COLO668 (cell line): ENCODE measurements around the gene KCTD5.
A peak's percentile ranks its signal among the peaks of the same experiment; 100 is the strongest.
"Not testable (repeated sequence)": the region's sequence is repeated elsewhere in the genome, so short reads cannot be mapped to it uniquely, and the experiment has no call there.

Experiments
- DNase-seq: peaks from one replicate; lab custom pipeline; 2025; ENCODE audit not compliant: unreplicated experiment; lab: John Stamatoyannopoulos, UW

KCTD5 gene

DNA sequence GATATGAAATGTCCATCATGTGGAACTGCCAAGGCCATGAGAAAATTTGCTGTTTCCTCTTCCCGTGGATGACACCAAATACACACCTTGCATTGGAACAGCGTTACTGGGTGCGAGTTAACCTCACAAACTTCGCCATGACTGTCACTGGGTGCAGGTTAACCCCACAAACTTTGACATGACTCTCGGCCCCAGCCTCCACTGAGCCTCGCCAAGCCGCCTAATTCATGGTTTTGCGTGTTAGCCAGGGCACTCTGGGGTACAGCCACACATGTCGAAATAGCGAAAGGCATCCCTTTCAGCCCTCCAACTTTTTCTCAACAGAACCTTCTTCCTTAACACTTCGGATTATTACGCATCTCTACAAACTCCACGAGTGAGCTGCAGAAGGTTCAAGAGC lies 10.6 kb upstream of the KCTD5 start:
- no peak for DNase-seq

- peak; percentile 97 for DNase-seq
Observed at GRCh38 chr16:2673066-2673999, 9.0 kb upstream of the KCTD5 start.

GRCh38 chr16:2675021-2675420 lies 7.3 kb upstream of the KCTD5 start:
- DNase-seq: no peak

DNA sequence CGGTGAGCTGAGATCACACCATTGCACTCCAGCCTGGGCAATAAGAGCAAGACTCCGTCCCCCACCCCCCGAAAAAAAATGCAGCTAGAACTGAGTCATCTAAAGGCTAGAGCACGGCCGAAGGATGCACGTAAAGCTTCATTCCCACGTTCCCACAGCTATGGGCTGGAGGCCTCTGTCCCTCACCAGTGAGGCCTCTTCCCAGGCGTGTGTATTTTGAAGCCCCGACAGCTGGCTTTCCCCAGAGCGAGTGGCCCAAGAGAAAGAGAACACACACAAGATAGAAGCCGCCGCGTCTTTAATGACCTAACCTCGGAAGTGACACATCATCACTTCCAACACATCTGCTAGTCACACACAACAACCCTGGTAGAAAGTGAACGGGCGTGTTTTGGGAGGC lies 6.6 kb upstream of the KCTD5 start:
- DNase-seq: no peak

- DNase-seq: not testable (repeated sequence)
Observed at GRCh38 chr16:2676937-2677336, 5.4 kb upstream of the KCTD5 start.

DNA sequence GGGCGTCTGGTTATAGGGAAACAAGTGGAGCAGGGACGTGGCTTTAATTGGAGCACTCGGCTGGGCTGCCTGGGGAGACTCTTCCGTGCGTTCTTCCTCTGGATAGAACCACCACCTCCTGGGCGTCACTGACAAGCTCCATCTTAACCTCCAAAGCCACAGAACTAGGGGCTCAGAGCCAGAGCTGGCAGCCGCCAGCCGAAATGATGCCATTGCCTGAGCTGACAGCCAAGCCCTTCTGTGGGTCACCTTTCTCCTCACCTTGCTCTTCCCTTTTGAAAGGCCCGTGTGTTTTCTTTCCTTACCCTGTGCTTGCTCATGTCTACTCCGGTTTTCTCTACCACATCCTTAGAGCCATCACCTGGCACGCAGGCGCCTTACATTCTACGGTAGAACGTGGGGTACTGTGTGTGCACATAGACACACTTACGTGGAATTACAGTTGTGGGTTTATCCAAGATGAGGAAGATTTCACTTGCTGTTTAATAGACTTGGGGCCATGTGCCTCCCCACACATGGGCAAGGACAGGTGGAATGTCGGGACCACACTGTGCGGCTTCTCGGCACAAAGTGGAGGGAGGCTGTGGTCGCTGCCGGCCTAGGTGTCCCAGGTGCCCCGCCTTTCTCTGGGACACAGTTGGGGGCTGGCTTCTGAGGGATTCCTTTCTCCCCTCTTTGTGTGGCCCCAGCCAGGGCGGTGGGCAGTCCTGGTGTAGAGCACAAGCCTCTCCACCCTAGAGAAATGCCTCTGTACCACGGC lies 3.9 kb upstream of the KCTD5 start:
- DNase-seq: not testable (repeated sequence)

DNA sequence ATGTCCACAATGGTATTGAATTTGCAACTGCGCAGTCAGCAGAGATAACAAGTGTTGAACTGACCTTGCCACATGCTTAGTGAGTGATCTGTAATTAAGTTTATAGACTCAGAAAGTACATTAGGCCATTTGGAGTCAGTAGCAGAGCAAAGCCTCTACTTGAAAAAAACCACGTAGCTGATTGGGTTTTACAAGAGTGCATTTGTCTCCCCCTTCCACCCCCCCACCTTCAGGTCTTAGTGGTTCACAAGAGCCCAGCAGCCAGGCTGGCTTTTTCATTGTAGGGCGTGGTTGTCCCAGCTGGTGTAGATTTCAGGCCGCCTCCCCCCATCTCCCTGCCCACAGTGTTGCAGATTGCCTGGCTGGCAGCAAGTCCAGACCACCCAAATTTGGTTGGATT lies 2.4 kb upstream of the KCTD5 start:
- DNase-seq: not testable (repeated sequence)

- not testable (repeated sequence) for DNase-seq
Observed at GRCh38 chr16:2680360-2680759, 2.0 kb upstream of the KCTD5 start.

DNA sequence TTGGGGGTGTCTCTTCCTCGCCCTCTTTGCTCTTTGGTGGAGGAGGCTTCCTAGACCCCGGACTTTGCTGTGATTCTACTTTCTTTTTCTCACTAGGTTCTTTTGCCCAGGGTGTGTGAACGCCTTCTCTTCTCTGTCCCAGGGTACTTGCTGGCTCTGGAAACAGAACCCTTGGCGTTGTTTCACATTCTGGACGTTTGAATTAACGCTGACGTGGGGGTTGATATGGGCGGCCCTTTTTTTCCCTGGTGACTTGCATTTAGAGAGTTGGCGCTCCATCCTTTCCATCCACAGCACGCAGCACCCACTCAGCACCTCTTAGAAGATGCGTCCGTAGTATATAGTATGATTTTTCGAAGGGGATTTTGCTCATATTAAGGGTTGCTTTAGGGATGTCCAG lies 718 bp downstream of the KCTD5 start:
- DNase-seq: not testable (repeated sequence)

GRCh38 chr16:2686075-2686474 lies 3.8 kb downstream of the KCTD5 start:
- not testable (repeated sequence) for DNase-seq

GRCh38 chr16:2686912-2687507 lies 4.7 kb downstream of the KCTD5 start:
- no peak for DNase-seq

DNA sequence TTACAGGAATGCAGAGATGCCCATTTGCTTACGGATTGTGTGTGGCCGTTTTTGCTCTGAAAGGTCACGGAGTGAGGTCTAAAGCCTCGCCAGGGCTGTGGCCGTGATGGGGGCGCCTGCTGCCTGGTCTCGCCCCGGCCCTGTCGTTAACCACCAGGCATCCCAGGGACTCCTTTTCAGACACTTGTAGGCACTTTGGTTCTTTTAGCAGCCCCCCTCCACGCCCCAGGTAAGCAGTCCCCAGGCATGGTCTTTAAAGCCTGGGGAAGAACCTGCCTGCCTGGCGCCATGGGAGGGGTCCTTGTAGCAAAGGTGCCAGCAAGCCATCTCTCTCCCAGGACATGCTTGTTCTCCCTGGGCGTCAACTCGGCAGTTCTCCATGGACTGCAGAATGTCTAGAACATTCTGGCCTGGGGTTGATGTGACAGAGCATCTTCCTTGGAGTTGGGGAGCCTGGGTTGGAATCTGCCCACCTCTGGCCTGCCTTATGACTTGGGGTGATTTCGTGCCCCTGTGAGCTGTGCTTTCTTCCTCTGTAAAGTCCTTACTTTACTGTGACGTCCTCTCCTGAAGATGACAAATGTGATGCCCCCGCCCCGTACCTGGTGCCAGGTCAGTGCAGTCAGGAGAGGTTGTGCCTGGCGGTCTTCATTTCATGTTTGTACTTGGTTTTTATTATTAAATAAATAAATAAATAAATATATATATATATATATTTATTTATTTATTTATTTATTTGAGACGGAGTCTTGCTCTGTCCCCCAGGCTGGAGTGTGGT lies 5.4 kb downstream of the KCTD5 start:
- no peak for DNase-seq

GRCh38 chr16:2689422-2689821 lies 7.1 kb downstream of the KCTD5 start:
- not testable (repeated sequence) for DNase-seq

- no peak for DNase-seq
Observed at GRCh38 chr16:2689968-2690801, 7.9 kb downstream of the KCTD5 start.

DNA sequence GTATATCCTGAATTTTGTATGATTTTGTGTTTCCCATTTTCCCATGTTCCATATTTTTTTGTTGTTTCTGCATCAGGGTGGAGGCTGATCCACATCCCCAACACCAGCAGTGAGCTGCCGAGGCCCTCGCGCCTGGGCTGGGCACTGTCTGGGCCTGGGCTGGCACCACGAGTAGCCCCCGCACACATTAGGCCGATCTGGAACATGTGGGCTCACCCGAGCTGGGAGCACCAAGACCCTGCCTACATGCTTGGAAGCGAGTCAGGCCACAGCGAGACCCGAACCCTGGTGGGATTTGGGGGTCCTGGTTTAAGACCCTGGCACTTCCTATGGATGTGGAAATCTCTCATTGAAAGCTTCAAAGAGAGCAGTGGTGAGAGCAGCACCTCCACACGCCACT lies 8.5 kb downstream of the KCTD5 start:
- no peak for DNase-seq

DNA sequence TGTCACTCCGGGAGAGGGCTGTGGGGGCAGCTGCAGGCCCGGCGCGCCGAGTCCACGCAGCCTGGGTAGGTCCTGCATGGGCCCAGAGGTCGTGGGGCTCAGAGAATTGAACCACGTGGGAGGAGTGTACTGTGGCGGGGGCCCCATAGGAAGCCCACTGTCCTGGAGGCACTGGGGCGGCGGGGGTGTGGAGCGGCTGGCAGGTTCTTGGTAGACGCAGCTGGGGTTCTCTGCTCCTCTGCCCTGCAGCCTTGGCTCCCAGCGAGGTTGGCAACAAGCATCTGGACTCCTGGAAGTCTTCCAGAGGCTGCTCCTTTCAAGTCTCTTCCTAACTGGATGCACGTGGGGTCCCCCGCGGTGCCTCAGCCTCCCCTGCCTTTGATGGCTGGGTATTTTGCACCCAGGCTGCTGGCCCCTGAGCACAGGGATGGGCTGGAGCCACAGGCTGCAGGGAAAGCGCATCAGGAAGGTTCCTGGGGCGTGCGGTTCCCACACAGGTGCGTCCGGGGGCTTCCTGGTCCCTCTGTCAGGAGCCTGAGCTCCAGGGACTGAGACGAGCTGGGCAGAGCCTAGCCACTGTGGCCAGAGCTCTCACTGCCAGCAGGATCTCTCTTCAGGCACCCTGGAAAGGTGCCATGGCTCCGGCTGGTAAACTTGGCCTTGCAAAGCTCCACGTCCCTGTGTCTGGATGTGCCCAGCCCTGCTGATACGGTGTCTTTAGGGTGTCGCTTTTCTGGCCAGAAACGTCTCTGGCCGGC lies 9.3 kb downstream of the KCTD5 start:
- no peak for DNase-seq

- no peak for DNase-seq
Observed at GRCh38 chr16:2692251-2692947, 10.1 kb downstream of the KCTD5 start.

- no peak for DNase-seq
Observed at GRCh38 chr16:2692948-2693651, 10.8 kb downstream of the KCTD5 start.
